ENCODE measurements around the gene EPSTI1.
"Not testable (repeated sequence)": the region's sequence is repeated elsewhere in the genome, so short reads cannot be mapped to it uniquely, and the experiment has no call there.

The EPSTI1 gene, protein sequence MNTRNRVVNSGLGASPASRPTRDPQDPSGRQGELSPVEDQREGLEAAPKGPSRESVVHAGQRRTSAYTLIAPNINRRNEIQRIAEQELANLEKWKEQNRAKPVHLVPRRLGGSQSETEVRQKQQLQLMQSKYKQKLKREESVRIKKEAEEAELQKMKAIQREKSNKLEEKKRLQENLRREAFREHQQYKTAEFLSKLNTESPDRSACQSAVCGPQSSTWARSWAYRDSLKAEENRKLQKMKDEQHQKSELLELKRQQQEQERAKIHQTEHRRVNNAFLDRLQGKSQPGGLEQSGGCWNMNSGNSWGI

DNA sequence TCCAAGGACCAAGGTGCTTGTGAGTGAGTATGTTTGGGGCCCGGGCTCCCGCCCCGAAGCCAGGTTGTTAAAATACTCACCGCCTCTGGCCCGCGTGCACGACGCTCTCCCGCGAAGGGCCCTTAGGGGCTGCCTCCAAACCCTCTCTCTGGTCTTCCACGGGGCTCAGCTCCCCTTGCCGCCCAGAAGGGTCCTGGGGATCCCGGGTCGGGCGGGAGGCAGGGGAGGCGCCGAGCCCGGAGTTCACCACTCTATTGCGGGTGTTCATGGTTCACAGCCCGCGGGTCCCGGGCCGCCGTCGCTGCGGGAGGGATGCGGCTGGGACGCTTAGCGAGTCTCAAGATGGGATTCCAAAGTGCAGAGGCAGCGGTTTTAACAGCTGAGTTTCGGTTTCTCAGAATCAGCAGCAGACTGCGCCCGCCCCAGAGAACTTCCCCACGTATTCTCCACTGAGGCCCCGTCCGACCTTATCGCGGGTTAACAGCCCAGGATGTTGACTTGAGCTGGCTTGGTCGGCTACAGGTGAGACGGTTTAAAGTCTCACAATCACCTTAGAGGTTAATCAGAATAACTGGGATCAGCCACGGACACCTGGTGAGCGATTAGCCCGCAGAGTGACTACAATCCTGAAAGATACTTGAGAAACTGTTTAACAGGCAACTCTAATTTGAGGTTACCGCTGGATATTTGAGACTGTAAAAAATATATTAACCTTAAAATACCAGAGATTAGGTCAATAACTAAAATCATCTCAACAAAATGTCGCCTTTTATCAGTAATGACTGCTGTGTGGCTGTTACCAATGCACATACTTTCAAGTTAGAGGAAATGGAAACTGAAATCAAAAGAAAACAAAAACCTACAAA is at the start of gene EPSTI1:
Gene EPSTI1, minus strand, starts transcription at position 344 of the 866 bp plus-strand sequence. Its CDS starts 76 bp downstream, at position 268.
- H3K4me3 Mint-ChIP-seq: peak within 1 kb of the TSS; percentile 94
- no peaks in the 10 kb centered on the region for H3K27me3 Mint-ChIP-seq
- peak within 1 kb of the TSS; percentile 99 for H3K27ac Mint-ChIP-seq
- H3K4me1 Mint-ChIP-seq (ENCODE audit: low read depth): peaks cover 57% of the 10 kb centered on the region
- H3K9me3 Mint-ChIP-seq (ENCODE audit: low read depth): no peaks in the 10 kb centered on the region
- peaks cover 9% of the 10 kb centered on the region for H3K36me3 Mint-ChIP-seq

DNA sequence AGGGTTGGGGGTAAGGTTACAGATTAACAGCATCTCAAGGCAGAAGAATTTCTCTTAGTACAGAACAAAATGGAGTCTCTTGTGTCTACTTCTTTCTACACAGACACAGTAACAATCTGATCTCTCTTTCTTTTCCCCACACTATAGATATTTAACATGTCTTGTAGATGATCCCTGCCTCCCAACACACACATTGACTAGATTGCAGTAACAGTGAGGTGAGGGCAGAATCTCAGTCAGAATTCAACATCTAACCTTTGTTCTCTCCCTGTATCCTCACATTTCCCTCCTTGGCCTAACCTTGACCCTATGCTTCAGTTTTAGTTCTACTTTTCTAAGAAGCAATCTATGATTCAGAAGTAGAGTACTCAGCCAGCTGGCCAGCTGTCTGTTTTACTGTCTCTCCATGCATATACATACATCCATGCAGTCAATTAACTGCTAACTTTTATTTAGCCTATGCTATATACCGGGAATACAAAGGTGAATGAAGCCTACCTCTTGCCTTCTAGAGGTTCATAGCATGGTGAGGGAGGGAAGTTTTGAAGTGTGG is 49.4 kb upstream of the EPSTI1 start:
- Mint-ChIP-seq H3K27ac (peak overlapping the region; percentile 23), H3K4me3 (no peak overlapping the region), H3K36me3 (peaks cover 12% of the 10 kb centered on the region), H3K9me3 (ENCODE audit: low read depth) (no peaks in the 10 kb centered on the region), H3K27me3 (no peaks in the 10 kb centered on the region), H3K4me1 (ENCODE audit: low read depth) (peaks cover 61% of the 10 kb centered on the region)

DNA sequence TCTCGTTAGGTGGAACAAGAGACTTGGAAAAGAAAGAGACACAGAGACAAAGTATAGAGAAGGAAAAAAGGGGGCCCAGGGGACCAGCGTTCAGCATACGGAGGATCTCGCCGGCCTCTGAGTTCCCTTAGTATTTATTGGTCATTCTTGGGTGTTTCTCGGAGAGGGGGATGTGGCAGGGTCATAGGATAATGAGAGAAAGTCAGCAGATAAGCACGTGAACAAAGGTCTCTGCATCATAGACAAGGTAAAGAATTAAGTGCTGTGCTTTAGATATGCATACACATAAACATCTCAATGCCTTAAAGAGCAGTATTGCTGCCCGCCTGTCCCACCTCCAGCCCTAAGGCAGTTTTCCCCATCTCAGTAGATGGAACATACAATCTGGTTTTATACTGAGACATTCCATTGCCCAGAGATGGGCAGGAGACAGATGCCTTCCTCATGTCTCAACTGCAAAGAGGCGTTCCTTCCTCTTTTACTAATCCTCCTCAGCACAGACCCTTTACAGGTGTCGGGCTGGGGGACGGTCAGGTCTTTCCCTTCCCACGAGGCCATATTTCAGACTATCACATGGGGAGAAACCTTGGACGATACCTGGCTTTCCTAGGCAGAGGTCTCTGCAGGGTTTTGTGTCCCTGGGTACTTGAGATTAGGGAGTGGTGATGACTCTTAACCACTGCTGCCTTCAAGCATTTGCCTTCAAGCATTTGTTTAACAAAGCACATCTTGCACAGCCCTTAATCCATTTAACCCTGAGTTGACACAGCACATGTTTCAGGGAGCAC is 48.7 kb upstream of the EPSTI1 start:
- not testable (repeated sequence) for H3K27ac Mint-ChIP-seq; H3K27me3 Mint-ChIP-seq; H3K4me3 Mint-ChIP-seq; H3K9me3 Mint-ChIP-seq (ENCODE audit: low read depth)
- Mint-ChIP-seq H3K36me3 (peaks cover 12% of the 10 kb centered on the region), H3K4me1 (ENCODE audit: low read depth) (peaks cover 55% of the 10 kb centered on the region)

DNA sequence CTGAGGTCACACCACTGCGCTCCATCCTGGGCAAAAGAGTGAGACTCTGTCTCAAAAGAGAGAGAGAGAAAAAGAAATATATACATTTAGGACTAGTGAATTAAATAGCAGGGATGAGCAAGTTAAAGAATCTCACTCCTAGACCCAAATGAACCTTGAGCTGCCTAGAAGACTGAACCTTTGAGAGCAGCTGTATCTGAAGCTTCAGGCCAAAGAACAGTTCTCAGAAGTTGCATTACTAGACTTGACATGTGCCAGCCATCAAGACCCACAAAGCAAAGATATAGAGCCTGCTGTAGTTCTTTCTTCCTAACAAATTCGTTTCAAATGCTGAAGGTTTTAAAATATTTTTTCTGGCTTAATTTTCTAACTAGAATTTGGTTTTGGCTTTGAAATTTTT is 47.9 kb upstream of the EPSTI1 start:
- Mint-ChIP-seq H3K4me1 (ENCODE audit: low read depth) (peaks cover 50% of the 10 kb centered on the region), H3K27me3 (no peaks in the 10 kb centered on the region), H3K27ac (no peak overlapping the region), H3K36me3 (peaks cover 12% of the 10 kb centered on the region), H3K9me3 (ENCODE audit: low read depth) (no peaks in the 10 kb centered on the region), H3K4me3 (no peak overlapping the region)

DNA sequence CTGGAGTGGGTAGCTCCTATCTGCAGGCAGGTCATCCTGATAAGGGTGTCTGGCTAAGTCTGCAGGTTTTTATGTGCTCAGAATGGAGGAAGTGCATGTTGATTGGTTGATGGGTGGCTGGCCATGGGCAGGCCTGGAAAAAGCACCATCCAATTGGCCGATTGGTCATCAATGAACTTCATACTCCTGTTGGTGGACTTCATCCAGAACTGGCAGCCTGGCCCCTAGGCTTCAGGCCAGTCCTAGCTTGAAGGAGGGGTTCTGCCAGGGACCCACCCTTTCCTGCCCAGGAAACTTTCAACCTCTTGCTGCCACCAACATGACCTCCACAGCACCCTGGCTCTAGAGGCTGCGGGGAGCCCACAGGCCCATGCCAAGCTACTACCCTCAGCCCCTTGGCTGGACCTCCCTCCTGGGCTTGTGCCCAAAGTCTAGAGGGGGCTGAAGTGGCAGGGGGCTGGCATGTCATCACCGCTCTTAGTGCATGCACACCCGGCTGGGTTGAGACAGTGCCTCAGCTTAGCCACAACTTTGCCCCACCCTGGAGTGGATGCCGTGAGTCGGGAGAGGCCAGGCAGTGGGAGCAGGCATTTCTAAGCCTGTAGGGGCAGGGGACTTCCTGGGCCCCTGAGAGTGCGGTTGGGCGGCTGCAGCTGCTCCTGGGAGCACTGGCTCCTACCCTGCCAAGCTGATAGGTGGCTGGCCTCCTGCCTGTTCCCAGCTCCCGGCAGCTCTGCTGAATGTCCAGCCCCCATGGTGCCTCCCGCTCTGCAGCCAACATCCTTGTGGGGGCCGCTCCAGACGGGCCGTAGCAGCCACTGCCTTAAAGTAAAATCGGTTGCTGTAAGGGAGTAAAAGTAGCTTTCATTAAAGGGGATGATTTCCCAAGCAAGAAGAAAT is 44.6 kb upstream of the EPSTI1 start:
- Mint-ChIP-seq H3K4me1 (ENCODE audit: low read depth) (peaks cover 38% of the 10 kb centered on the region), H3K9me3 (ENCODE audit: low read depth) (no peaks in the 10 kb centered on the region), H3K36me3 (peaks cover 23% of the 10 kb centered on the region), H3K27me3 (no peaks in the 10 kb centered on the region), H3K27ac (no peak overlapping the region), H3K4me3 (no peak overlapping the region)

DNA sequence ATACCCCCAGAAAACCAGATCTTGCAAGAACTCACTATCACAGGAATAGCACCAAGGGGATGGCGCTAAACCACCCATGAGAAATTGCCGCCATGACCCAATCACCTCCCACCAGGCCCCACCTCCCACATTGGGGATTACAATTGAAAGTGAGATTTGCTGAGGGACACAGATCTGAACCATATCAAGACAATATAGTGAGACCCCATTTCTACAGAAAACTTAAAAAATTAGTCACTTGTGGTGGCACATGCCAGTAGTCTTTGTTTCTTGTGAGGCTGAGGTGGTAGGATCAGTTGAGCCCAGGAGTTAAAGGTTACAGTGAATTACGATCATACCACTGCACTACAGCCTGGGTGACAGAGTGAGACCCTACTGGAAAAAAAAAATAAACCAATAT is 41.0 kb upstream of the EPSTI1 start:
- H3K4me1 Mint-ChIP-seq (ENCODE audit: low read depth): peaks cover 41% of the 10 kb centered on the region

DNA sequence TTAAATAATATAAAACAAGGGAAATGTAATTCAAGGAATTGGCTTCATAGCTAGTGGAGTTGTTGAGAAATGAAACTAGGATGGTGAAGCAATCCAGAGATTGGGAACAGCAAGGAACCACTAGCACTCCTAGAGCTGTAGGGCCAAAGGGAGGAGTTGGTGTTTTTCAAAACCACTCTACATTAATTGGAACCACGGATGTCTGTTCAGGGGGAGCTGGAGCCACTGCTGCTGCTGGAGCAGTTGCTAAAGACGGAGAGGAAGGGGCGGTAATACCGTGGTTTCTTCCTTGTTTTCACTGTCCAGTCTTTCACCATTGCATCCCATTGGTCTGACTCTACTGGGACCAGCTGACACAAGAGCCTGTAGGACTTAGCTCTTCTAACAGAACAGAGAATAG is 39.8 kb upstream of the EPSTI1 start:
- H3K4me1 Mint-ChIP-seq (ENCODE audit: low read depth): peaks cover 48% of the 10 kb centered on the region
- peaks cover 38% of the 10 kb centered on the region for H3K36me3 Mint-ChIP-seq
- H3K9me3 Mint-ChIP-seq (ENCODE audit: low read depth): no peaks in the 10 kb centered on the region
- no peak overlapping the region for H3K27ac Mint-ChIP-seq
- H3K4me3 Mint-ChIP-seq: no peak overlapping the region
- no peaks in the 10 kb centered on the region for H3K27me3 Mint-ChIP-seq

More for the DNA sequence above, 41.0 kb upstream of the EPSTI1 start:
- Mint-ChIP-seq H3K27me3 (no peaks in the 10 kb centered on the region), H3K27ac (no peak overlapping the region), H3K9me3 (ENCODE audit: low read depth) (no peaks in the 10 kb centered on the region), H3K36me3 (peaks cover 34% of the 10 kb centered on the region), H3K4me3 (no peak overlapping the region)

DNA sequence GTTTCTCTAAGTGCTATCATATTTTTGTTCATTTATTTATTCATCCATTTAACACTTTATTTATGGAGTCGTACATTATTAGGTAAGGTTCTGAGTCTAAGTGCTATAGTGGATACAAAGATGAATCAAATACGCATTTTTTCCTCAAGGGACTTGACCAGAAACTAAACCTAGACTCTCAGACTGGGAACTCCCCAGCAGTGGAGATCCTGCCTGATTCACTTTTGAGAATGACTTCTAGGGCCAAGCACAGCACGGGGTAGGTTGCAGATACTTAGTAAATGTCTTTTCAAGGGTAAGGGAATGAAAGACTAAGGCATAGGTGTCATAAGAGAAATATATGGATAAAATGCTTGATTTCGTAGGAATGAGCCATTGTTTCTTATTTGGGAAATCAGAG is 38.5 kb upstream of the EPSTI1 start:
- Mint-ChIP-seq H3K36me3 (peaks cover 38% of the 10 kb centered on the region), H3K27ac (no peak overlapping the region), H3K9me3 (ENCODE audit: low read depth) (no peaks in the 10 kb centered on the region), H3K27me3 (no peaks in the 10 kb centered on the region), H3K4me1 (ENCODE audit: low read depth) (peaks cover 53% of the 10 kb centered on the region), H3K4me3 (no peak overlapping the region)

DNA sequence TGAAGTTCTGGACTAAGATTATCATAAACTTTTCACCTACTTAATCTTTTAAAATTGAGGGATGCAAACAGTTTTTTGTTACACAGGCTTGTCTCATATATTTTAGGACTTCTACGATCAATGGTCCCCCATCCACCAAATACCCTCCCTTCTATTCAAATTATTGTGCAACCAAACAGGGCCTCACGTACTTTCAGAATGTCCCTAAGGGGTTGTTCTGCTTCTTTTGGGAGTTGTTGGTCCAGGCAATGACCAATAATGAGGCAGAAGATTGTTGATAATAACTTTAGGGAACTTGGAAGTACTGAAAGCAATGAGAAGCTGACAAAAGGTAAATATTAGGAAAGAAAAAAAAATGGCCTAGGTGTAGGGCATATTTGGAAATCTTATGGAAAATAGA is 34.2 kb upstream of the EPSTI1 start:
- peaks cover 17% of the 10 kb centered on the region for H3K36me3 Mint-ChIP-seq

DNA sequence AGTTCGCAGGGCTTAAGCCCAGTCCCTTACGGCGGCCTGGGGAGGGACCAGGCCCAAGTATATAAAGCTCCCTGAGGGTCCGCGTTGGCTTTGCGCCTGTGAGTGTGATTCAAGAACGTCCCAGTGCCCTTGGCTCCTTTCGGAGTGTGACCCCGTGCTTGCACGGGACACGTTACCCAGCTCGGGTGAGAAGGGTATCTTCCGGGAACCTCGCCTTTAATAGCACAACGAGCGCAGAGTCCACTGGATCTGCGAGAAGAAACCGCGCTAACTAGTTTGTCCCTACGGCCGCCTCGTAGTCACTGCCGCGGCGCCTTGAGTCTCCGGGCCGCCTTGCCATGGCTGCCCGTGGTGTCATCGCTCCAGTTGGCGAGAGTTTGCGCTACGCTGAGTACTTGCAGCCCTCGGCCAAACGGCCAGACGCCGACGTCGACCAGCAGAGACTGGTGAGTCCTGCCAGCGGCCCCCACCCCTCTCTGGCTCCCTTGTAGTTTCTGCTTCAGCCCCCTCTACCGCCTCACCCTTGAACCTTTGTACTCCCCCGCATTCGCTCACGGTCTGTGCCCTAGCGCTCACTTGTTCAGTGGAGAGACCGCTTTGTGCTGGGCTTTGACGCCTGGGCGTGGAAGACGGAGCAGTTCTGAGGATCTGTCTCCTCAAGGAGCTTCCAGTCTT is 31.4 kb upstream of the EPSTI1 start, which contains the start of gene DNAJC15:
Gene DNAJC15, plus strand, starts transcription at position 298 of the 675 bp plus-strand sequence. Its CDS starts 41 bp downstream, at position 339.
- H3K27ac Mint-ChIP-seq: peak within 1 kb of the TSS; percentile 99
- peaks cover 7% of the 10 kb centered on the region for H3K36me3 Mint-ChIP-seq
- H3K27me3 Mint-ChIP-seq: no peaks in the 10 kb centered on the region
- H3K4me1 Mint-ChIP-seq (ENCODE audit: low read depth): peaks cover 35% of the 10 kb centered on the region
- H3K9me3 Mint-ChIP-seq (ENCODE audit: low read depth): no peaks in the 10 kb centered on the region
- H3K4me3 Mint-ChIP-seq: peak within 1 kb of the TSS; percentile 99

More for the DNA sequence above, 34.2 kb upstream of the EPSTI1 start:
- H3K27me3 Mint-ChIP-seq: no peaks in the 10 kb centered on the region
- peaks cover 53% of the 10 kb centered on the region for H3K4me1 Mint-ChIP-seq (ENCODE audit: low read depth)
- no peaks in the 10 kb centered on the region for H3K9me3 Mint-ChIP-seq (ENCODE audit: low read depth)
- H3K4me3 Mint-ChIP-seq: peak overlapping the region; percentile 10
- no peak overlapping the region for H3K27ac Mint-ChIP-seq

DNA sequence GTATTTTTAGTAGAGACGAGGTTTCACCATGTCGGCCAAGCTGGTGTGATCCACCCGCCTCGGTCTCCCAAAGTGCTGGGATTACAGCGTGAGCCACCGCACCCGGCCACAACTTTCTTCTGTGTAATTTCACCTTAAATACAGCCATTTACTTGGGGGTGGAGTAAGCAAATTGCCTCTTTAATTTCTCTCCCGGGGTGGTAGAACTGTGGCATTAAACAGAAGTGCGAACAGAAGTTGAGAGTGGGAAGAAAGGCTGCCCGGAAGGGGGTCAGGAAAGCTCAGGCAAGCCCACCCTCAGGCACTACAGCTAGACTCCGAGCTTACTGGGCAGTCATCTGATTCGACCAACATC is 30.9 kb upstream of the EPSTI1 start:
- Mint-ChIP-seq H3K4me3 (peak overlapping the region; percentile 99), H3K9me3 (ENCODE audit: low read depth) (no peaks in the 10 kb centered on the region), H3K4me1 (ENCODE audit: low read depth) (peaks cover 30% of the 10 kb centered on the region), H3K27ac (peak overlapping the region; percentile 99), H3K27me3 (no peaks in the 10 kb centered on the region), H3K36me3 (peaks cover 2% of the 10 kb centered on the region)

DNA sequence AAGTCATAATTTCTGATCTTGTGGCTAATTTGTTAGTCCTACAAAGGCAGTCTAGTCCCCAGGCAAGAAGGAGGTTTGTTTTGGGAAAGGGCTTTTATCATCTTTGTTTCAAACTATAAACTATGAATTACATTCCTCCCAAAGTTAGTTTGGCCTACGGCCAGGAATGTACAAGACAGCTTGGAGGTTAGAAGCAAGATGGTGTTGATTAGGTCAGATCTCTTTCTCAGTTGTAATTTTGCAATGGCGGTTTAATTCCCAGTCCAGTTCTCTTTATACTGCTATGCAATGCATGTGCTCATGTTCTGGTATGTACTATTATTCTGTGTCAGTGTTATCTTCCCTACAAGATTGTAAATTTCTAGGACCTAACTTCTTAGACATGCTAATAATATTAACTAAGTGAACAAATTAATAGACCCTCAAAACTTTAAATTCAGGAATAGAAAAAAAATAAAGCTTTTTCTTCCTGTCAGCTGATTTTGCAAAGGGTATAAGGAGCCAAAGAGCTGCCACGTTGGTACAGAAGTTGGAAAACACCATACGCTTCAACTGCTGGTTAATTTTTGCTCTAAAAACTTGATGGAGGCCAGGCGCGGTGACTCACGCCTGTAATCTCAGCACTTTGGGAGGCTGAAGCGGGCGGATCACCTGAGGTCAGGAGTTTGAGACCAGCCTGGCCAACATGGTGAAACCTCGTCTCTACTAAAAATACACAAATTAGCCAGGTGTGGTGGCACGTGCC is 30.1 kb upstream of the EPSTI1 start:
- no peaks in the 10 kb centered on the region for H3K9me3 Mint-ChIP-seq (ENCODE audit: low read depth)
- no peaks in the 10 kb centered on the region for H3K27me3 Mint-ChIP-seq
- H3K4me1 Mint-ChIP-seq (ENCODE audit: low read depth): peaks cover 26% of the 10 kb centered on the region
- no peak overlapping the region for H3K27ac Mint-ChIP-seq
- no peak overlapping the region for H3K4me3 Mint-ChIP-seq
- no peaks in the 10 kb centered on the region for H3K36me3 Mint-ChIP-seq

DNA sequence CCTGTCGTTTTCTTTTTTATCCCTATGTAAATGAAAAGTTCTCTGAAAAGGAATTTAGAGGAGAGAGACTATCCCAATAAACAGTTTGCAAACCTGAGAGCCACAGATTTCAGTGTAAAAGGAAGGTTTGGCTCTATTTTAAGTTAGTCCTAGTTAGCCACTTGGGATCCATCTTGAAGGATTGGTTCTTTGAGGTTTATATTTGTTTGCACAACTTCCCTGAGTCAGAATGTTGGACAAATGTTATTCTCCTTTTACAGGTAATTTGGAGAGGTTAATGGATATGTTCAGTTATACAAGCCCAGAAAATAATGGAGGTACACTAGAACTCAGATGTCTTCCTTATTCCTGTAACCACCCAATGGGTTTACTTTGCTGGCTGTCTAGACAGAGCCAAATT is 28.8 kb upstream of the EPSTI1 start:
- Mint-ChIP-seq H3K4me1 (ENCODE audit: low read depth) (peaks cover 20% of the 10 kb centered on the region), H3K27ac (no peak overlapping the region), H3K27me3 (no peaks in the 10 kb centered on the region), H3K4me3 (no peak overlapping the region), H3K36me3 (no peaks in the 10 kb centered on the region), H3K9me3 (ENCODE audit: low read depth) (no peaks in the 10 kb centered on the region)
